Measurements from ENCODE around the gene RPS5.
A peak's percentile ranks its signal among the peaks of the same experiment; 100 is the strongest.

Gene RPS5

GRCh38 chr19:58398545-58398944 is 11.5 kb downstream of the RPS5 start:
- Histone ChIP-seq H3K9ac (ENCODE audit: low read depth, low read length) (no peak overlapping the region), H4K20me1 (ENCODE audit: insufficient read depth, low read length) (peaks cover 20% of the 10 kb centered on the region), H3K27me3 (ENCODE audit: insufficient read depth, low read length, poor library complexity) (no peaks in the 10 kb centered on the region), H3K36me3 (ENCODE audit: insufficient read depth, low read length) (peaks cover 24% of the 10 kb centered on the region), H2AFZ (ENCODE audit: low read depth, low read length) (no peak overlapping the region), H3K4me2 (ENCODE audit: insufficient read depth, low read length) (no peak overlapping the region), H3K9me3 (ENCODE audit: insufficient read depth, low read length, severe bottlenecking) (no peaks in the 10 kb centered on the region), H3K79me2 (ENCODE audit: insufficient read depth, low read length) (peaks cover 3% of the 10 kb centered on the region; the same call in 1 of the 2 replicates), H3K27ac (ENCODE audit: low read length) (no peak overlapping the region), H3K4me1 (ENCODE audit: insufficient read depth, low read length) (peaks cover 22% of the 10 kb centered on the region), H3K4me3 (ENCODE audit: low read depth in 1 of 2, low read length in 2 of 2) (no peak overlapping the region)
- TF ChIP-seq CTCF (IDR thresholded peaks at IDR 0.05; ENCODE audit: borderline replicate concordance, extremely low read depth, low read length, poor library complexity, severe bottlenecking) (no peak), EZH2 (IDR thresholded peaks at IDR 0.05; ENCODE audit: borderline replicate concordance, low read depth, low read length, severe bottlenecking) (no peak)
- DNase-seq = no peak
- no peak for ATAC-seq (ENCODE audit: insufficient read depth, low read depth)

- Histone ChIP-seq H3K4me1 (ENCODE audit: insufficient read depth, low read length) (peaks cover 22% of the 10 kb centered on the region), H3K79me2 (ENCODE audit: insufficient read depth, low read length) (peaks cover 3% of the 10 kb centered on the region; the same call in 1 of the 2 replicates), H3K9ac (ENCODE audit: low read depth, low read length) (peak overlapping the region; percentile 52; the same call in 1 of the 2 replicates), H3K36me3 (ENCODE audit: insufficient read depth, low read length) (peaks cover 10% of the 10 kb centered on the region), H2AFZ (ENCODE audit: low read depth, low read length) (no peak overlapping the region), H3K4me2 (ENCODE audit: insufficient read depth, low read length) (peak overlapping the region; percentile 77), H3K27ac (ENCODE audit: low read length) (no peak overlapping the region), H4K20me1 (ENCODE audit: insufficient read depth, low read length) (peaks cover 7% of the 10 kb centered on the region), H3K9me3 (ENCODE audit: insufficient read depth, low read length, severe bottlenecking) (no peaks in the 10 kb centered on the region), H3K4me3 (ENCODE audit: low read depth in 1 of 2, low read length in 2 of 2) (0 out of 4 replicates have a peak overlapping the region, but pooled peaks of 1 of the 2 experiments have one; percentile 55), H3K27me3 (ENCODE audit: insufficient read depth, low read length, poor library complexity) (no peaks in the 10 kb centered on the region)
- ATAC-seq (ENCODE audit: insufficient read depth, low read depth) = no peak
- no peak for DNase-seq
- TF ChIP-seq EZH2 (IDR thresholded peaks at IDR 0.05; ENCODE audit: borderline replicate concordance, low read depth, low read length, severe bottlenecking) (no peak), CTCF (IDR thresholded peaks at IDR 0.05; ENCODE audit: borderline replicate concordance, extremely low read depth, low read length, poor library complexity, severe bottlenecking) (no peak)
Observed at GRCh38 chr19:58399903-58400302, 12.8 kb downstream of the RPS5 start.

- Histone ChIP-seq H3K27ac (ENCODE audit: low read length) (peak overlapping the region; percentile 66), H4K20me1 (ENCODE audit: insufficient read depth, low read length) (peaks cover 2% of the 10 kb centered on the region; the same call in 1 of the 2 replicates), H3K4me1 (ENCODE audit: insufficient read depth, low read length) (peaks cover 22% of the 10 kb centered on the region), H2AFZ (ENCODE audit: low read depth, low read length) (peak overlapping the region; percentile 80), H3K4me2 (ENCODE audit: insufficient read depth, low read length) (peak overlapping the region; percentile 77), H3K9me3 (ENCODE audit: insufficient read depth, low read length, severe bottlenecking) (no peaks in the 10 kb centered on the region), H3K27me3 (ENCODE audit: insufficient read depth, low read length, poor library complexity) (no peaks in the 10 kb centered on the region), H3K36me3 (ENCODE audit: insufficient read depth, low read length) (peaks cover 5% of the 10 kb centered on the region), H3K4me3 (ENCODE audit: low read depth in 1 of 2, low read length in 2 of 2) (peak overlapping the region in 1 of 2 experiments; percentile 55; a peak in 2 of 4 replicates), H3K79me2 (ENCODE audit: insufficient read depth, low read length) (peaks cover 3% of the 10 kb centered on the region; the same call in 1 of the 2 replicates), H3K9ac (ENCODE audit: low read depth, low read length) (peak overlapping the region; percentile 52)
- no peak for DNase-seq
- no peak for ATAC-seq (ENCODE audit: insufficient read depth, low read depth)
- no peak for TF ChIP-seq EZH2 (IDR thresholded peaks at IDR 0.05; ENCODE audit: borderline replicate concordance, low read depth, low read length, severe bottlenecking)
Observed at GRCh38 chr19:58400316-58400915, 13.3 kb downstream of the RPS5 start.
